Stimulated activated CD8-positive, alpha-beta memory T cell treated with anti-CD3 and anti-CD28 coated beads, Interleukin-4, amount 100 ng/mL, for 48 hours (primary cell): ENCODE results near the gene DZIP3.
"Not testable (repeated sequence)": the region's sequence is repeated elsewhere in the genome, so short reads cannot be mapped to it uniquely, and the experiment has no call there.

Source experiments
- DNase-seq: peaks from one replicate; pipeline ENCODE4 v3.0.0-alpha.2; 2020

DZIP3 gene

DNA sequence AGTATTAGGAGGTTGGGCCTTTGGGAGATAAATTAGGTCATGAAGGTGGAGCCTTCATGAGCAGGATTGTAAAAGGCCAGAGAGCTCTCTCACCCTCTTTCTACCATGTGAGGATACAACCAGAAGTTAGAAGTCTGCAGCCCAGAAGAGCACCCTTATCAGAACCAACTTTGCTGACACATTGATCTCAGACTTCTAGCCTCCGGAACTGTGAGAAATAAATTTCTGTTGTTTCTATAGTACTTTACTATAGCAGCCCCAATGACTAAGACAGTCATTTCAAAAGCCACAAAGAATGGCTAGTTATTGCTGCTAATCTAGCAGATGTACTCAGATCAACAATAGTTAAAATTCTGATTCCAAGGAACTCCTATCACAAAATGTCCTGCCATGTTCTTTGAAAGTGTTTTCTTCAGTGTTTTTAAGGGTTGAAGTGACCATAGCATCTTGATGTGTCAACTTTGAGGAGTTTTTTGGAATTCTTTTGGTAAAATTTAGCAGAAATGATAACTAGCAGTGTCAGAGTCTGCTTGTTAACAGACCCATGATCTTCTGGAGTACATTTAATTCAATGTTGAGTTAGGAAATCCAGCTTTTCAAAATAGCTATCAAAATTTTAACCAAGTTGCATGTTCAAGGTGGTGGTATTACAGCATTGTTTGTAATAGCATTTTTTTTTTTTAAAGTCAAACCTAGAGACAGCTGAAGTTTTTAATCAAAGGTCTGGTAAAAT, 10.3 kb downstream of the DZIP3 start:
- no peak for DNase-seq

DNA sequence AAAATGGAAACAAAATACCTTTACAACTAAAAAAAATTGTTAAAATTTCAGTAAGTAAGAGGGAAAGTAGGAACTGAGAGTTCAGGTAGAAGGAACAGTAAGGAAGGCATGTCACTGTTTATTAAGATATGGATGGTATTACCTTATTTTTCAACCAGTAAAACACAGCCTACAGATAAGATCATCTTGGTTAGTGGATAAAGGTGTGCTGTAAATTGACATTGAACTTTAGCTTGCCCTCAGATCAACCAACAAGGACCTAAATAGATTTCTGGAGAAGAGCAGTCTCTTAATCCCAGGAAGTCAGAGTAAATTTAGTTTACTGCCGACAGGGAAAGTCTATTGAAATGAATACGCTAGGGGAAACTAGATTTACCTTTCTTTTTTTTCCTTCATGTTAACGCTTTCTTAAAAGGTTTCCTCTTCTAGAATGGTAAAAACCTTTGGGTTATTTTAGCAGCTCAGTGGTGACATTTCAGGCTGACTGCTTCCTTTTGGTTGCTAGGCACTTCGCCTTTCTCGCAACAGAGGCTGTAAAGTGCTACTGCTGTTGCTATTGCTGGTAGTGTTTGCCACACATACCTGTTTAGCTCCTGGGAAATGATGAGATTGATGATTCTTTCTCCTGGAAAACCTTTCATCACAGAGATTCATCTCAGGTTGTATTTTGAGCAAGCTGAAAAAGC, 12.9 kb downstream of the DZIP3 start:
- no peak for DNase-seq

DNA sequence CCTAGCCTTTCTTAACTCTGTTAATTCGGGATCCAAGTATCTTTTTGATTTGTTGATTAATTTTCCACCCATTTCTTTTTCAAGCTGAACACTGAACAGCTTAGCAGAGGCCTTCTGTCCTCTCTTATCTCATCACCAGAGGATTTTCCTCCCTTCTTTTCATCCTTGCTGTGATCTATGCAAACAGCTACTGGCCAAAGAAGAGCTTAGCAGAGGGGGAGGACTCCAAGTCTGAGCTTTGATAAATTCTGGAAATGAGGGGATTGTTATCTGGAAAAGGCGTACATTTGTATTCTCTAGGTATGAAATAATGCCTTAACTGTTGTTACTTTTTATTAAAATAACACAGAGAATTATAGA, 13.4 kb downstream of the DZIP3 start:
- DNase-seq: no peak

DNA sequence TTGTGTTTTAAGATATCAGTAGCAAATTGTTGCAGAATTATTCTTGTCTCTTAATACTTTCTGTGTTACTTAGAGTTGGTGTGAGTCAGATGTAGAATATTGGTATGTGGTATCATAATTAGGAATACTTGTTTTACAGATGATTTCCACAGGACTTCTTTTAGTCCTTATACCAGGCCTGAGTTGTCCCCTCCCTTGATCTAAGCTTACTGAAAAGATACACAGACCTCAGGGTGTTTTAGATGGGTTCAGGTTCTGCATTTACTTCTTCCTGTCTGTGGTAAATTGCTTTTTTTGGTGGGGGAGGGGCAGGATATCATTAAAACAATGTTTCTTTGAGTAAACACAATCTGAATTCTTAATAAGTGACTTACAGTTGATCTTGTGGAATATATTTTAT, 14.2 kb downstream of the DZIP3 start:
- DNase-seq: no peak

DNA sequence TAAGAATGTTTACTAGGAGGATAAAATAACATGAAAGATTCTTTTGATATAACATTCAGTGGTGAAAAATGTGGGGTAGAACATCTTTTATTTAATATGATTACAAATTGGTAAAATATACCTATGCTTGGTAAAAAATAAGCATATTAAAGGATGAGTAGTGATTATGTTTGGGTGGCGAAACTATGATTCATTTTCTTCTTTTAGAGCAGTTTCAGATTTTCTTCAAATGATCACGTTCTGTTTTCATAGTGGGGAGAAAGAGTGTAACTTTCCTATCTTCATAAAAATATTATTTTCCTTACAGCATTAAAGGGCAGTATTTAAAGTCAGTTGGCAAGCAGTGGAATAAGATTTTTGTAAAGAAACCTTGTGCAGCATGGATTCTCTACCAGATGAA, 15.5 kb downstream of the DZIP3 start:
- DNase-seq: no peak

DNA sequence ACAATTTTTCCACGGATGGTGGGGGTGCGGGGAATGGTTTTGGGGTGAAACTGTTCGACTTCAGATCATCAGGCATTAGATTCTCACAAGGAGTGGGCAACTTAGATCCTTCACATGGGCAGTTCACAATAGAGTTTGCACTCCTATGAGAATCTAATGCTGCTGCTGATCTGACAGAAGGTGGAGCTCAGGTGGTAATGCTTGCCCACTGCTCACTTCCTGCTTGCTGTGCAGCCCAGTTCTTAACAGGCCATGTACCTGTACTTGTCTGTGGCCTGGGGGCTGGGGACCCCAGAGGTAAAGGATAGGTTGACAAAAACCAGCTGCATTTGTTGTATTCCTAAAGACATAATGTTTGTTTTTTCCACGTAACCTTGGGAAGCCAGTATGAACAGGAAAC, 16.0 kb downstream of the DZIP3 start:
- no peak for DNase-seq

DNA sequence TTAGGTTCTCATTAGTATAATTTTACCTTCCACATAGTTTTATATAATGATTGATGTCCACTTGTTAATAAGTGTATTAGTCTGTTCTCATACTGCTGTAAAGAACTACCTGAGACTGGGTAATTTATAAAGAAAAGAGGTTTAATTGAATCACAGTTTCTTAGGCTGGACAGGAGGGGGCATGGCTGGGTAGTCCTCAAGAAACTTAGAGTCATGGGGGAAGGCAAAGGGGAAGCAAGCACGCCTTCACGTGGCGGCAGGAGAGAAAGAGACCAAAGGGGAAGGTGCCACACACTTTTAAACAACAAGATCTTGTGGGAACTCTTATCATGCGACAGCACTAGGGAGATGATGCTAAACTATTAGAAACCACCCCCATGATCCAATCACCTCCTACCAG, 19.2 kb downstream of the DZIP3 start:
- no peak for DNase-seq

DNA sequence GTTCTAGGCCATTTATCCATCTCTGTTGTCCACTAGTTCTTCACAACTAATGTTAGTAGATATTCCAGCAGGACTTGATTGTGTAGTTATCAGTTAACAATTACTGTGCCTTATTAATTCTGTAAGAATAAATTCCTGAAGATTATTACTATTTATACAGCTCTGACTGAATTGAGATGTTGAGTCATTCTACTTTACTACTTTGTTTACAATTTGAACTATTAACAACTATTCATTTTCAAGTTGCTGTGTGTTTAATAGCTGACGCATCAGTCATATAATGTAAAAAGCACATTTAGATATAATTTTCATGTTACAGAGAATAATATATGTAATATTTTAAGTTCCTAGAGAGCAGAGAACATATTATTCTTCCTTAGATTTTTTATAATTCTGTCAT, 21.1 kb downstream of the DZIP3 start:
- no peak for DNase-seq

DNA sequence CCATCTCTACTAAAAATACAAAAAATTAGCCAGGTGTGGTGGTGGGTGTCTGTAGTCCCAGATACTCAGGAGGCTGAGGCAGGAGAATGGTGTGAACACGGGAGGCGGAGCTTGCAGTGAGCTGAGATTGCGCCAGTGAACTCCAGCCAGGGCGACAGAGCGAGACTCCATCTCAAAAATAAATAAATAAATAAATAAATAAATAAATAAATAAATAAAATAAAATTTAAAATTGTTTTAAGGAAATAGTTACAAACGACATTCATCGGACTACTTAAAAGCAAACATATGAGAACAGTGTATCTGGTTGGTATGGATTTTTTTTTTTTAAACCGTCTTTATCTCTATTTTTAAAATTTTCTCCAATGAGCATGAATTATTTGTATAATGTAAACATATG, 26.6 kb downstream of the DZIP3 start:
- not testable (repeated sequence) for DNase-seq

DNA sequence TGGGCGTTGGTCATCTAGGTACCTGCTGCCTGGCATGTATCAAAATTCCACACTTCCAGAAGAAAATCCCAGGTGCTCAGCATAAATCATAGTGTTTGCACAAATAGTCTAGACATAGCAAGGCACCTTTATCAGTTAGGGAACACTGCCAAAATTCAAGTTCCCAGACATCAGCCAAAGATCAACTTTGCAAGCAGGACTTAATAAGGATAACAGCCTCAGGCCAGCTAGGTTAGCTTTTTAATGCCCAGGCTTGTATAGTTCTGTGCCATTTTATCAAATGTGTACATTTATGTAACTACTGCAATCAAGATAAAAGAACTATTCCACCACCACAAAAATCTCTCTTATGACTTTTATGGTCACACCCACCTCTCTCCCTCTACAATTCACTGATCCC, 30.7 kb downstream of the DZIP3 start:
- no peak for DNase-seq

DNA sequence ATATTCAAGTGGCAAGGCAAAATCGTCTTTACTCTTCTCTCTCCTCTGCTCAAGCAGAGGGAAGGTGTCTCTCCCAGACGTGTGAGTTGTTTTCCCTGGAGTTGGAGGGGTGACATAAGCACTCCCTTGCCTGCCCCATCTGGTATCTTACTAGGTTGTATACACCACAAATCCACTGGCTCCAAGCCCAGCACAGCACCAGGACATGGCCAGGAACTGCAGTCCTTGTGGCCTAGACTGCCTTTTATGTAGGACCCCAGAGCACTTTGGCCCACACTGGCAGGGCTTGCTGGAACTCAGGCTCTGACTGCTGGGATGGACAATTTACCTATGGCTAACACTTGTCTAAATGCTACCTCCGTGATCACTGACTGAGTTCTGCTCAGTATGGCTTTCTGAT, 34.0 kb downstream of the DZIP3 start:
- DNase-seq: no peak

DNA sequence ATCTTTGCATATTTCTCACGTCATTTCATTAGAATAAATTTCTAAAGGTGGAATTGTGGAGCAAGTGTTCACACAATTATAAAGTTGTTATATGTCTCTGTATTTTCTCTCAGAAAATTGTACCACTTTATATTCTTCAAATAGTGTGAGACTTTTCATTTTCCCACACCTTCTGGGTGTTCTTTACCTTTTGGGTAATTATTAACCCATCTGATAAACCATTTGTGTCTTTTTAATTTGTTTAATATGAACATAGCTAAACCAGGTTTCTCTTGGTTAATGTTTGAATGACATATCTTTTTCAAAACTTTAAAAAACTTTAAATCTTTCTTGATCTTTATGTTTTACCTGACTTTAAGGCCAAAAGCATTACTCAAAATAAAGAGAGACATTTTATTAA, 40.5 kb downstream of the DZIP3 start:
- DNase-seq: no peak

DNA sequence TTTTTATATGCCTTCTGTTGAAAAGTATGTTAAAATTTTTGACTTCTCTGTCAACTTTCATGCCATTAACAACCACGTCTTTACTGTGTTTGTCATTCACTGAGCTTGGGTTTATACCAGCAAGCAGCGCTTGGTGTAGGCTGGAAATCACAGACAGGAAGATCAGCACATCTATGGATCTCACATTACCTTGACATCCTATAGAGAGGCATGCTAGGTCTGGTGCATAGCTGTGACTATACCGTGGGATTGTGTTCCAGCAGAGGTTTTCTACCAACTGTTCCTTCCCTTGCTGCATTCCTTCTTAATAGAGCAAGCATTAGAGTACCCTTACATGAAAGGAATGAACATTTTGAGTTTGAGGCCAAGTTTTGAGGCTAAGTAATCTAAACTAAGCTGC, 53.0 kb downstream of the DZIP3 start:
- DNase-seq: no peak

DNA sequence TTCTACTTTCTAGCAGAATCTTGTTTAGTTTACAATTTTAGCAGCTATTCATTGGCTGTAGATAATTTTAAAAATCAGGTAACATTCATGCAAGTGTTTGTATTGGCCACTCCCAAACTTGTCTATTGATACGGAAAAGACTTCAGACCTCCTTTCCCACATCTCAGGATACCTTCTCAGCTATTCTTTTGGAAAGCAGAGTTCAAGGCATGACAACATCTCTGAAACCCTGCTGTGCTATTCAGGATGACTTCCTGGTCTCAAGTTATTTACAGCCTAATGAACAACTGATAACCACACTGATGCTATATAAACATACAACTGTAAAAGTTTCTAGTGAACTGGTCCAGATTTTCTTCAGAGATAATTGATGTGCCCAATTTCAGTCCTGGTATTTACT, 55.8 kb downstream of the DZIP3 start:
- DNase-seq: no peak

DNA sequence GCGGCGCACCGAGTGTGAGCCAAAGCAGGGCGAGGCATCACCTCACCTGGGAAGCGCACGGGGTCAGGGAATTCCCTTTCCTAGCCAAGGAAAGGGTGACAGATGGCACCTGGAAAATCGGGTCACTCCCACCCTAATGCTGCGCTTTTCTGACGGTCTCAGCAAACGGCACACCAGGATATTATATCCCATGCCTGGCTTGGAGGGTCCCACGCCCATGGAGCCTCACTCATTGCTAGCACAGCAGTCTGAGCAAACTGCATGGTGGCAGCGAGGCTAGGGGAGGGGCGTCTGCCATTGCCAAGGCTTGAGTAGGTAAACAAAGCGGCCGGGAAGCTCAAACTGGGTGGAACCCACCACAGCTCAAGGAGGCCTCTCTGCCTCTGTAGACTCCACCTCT, 66.1 kb downstream of the DZIP3 start:
- not testable (repeated sequence) for DNase-seq

DNA sequence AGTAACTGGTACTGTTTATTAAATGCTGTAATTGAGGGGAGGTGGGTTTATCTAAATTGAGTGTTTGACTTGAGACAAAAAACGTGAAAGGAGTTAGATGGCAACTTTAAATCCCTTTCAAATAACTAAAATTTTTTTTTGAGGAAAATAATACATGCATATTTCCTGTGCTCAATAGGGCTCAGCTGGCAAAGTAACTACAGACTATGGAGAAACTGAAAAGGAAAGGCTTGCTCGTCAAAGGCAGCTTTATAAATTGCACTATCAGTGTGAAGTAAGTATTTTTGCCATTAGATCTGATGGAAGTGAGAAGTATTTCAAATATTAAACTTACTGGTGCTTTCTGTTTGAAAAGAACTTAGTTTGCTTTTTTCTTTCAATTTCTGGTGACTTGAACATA, 72.2 kb downstream of the DZIP3 start:
- no peak for DNase-seq

DNA sequence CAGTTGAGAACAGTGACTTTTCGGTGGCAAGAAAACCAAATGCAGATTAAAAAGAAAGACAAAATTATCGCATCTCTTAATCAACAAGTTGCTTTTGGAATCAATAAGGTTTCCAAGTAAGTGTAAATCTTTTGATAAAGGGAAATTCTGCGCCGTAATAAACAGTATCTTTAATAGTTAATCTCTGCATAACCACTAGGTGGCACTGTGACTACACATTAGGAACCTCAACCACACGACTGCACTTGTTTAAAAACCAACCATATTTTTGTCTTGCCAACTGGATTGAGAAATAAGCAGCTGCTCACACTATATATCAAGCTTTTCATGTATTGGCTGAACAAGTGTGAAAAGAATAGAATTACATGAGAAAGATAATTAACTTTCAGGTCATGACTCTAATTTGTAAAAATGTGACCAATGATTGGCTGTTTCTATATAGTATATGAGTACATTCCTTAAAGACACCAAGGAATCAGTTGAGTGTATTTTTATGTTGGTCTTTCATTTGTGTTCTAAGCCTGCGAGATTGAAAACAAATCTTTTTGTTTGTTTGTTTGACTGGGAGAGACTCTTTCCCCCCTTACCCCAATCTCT, 72.7 kb downstream of the DZIP3 start:
- peak; percentile 30 for DNase-seq

DNA sequence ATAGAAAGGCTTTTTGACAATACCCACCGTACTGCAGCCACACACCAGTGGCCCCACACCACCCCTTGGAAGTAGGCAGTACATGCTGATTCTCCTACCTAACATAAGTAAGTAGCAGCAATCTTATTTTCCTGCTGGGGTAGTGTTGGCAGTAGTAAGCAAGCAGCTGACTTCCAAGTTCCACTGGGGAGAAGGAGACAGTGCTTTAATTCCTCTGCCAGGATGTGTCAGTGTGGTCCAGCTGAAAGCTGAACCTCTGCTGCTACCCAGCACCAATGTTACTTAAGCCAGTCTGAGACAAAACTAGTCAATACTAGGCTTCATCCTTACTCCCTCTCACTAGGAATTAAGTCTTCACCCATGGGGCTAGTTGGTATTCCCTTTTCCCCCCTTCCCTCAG, 74.7 kb downstream of the DZIP3 start:
- no peak for DNase-seq

DNA sequence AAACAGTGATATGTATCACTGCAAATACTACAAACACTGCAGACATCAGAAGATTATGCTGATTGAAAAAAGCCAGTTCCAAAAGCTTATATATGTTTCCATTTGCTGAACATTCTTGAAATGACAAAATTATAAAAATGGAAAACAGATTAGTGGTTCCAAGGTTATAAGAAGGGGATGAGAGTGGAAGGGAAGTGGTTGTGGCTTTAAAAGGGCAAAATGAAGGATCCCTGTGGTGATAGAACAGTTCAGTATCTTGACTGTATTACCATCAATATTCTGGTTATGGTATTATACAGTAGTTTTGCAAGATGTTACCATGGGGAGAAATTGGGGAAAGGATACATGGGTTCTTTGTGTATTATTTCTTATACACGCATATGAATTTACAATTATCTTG, 77.8 kb downstream of the DZIP3 start:
- DNase-seq: no peak

DNA sequence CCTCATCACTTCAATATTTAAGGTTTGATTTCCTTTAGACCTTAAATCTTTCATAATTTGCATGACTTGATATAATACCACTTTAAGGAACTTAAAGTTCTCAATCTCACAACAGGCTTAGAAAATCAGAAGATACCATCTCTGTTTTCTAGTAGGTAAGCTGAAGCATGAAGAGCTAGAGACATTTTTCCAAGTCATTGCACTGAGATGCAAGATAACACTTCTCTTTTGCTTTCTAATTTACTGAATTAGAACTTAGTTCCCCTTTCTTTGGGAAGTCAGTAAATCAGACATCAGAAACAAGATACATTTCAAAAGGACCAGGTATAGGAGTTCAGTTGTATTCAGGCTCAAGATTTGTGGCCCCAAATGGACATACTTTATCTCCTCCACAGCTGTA, 79.7 kb downstream of the DZIP3 start:
- no peak for DNase-seq

DNA sequence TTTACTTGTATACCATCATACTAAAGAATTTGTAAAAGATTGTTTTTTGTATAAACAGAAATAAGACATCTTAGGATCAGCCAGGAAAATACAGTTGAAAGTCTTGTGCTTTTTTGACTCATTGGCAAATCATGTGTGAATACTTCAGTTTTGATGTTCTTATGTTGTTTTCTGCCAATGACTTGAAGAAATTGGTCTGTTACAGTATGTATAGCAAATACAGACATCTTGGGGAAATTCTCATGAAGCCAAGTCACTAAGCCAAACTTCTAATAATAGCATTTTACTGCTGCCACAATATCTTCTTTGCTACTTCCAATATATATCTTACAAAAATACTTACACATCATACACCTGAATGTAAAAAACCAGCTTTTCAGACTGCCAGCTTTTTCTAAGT, 83.2 kb downstream of the DZIP3 start:
- DNase-seq: no peak

DNA sequence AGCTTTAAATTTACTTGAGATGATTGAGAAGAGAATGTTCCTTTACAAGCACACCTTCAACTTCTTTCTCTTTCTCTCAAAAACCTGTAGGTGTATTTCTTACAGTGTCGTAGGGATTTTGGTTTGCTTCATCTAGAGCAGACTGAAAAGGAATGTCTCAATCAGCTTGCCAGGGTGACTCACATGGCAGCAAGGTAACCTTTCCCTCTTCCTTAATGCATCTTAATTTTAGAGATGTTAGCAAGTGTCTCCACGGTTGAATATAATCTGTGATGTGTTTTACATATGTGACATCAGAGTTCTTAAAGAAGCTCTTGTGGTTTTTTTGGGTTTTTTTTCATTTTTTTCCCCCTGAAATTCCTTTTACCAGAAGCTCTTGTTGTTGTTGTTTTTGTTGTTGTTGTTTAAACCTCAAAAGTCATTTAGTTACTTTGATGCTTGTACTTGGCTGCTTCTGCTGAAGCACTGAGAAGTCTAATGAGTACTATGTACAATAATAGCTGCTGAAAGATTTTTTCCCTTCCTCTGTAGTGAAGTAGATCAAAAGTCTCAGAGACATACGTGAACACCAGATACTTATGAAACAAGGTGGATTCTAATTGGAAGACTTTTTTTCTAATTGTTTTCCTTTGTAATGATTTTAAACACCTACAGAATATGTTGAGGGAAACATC, 84.6 kb downstream of the DZIP3 start:
- no peak for DNase-seq

DNA sequence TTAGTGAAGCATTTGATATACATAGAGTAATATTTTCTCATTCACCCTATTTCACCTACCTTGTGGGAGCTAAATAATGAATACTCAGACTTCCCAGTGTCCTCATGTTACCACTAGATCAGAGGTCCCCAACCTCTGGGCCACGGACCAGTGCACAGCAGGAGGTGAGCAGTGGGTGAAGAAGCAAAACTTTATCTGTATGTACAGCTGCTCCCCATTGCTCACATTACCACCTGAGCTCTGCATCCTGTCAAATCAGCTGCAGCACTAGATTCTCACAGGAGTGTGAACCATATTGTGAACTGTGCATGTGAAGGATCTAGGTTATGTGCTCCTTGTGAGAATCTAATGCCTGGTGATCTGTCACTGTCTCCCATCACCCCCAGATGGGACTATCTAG, 88.3 kb downstream of the DZIP3 start:
- DNase-seq: no peak

DNA sequence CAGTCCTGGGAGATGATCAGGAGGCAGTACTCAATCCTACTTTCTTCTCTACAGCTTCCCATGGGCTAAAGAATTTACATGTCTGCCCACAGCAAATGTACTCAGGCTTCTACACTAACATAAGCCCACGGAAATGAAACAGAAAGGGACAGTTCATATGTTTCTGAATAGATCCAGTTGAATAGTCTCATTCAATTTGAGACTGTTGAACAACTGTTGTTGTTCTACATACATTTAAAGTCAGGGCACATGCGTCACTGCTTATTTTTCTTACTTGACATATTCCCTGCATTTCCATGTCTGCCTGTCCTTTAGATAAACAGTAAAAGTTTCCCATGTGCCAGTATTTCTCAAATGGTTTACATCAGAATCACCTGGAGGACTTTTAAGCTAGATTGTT, 102.8 kb downstream of the DZIP3 start:
- DNase-seq: not testable (repeated sequence)
